GM12801 (cell line): ENCODE measurements around the gene SLC8A1.

Experiments
- TF ChIP-seq, protein P1 (sequence below): IDR thresholded peaks from one replicate; pipeline ENCODE4 v1.5.1; 2011; ENCODE audit warnings: control low read depth; ENCODE audit not compliant: insufficient read length; ENCODE audit errors: extremely low read depth

Gene SLC8A1

DNA sequence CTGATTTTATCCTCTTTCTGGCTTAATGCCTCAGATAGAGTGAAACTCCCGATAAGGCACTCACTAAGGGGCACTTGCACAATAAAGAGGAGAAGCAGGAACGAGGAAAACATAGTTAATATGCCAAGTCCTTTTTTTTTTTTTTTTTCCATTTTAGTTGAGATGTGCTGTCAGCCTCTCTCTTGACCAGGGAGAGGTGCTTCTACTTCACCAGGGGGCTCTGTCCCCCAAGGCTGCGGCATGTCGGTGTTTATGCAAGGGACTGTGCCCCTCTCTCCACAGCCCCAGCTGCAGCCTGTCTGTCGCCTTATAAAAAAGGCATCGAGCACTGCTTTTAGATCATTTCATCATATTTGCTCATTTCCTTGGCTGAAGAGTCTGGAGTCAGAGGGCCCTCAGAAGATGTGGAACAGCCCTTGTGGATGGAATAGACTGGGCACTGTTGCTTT, 178.1 kb downstream of the SLC8A1 start:
- TF ChIP-seq, protein P1, sequence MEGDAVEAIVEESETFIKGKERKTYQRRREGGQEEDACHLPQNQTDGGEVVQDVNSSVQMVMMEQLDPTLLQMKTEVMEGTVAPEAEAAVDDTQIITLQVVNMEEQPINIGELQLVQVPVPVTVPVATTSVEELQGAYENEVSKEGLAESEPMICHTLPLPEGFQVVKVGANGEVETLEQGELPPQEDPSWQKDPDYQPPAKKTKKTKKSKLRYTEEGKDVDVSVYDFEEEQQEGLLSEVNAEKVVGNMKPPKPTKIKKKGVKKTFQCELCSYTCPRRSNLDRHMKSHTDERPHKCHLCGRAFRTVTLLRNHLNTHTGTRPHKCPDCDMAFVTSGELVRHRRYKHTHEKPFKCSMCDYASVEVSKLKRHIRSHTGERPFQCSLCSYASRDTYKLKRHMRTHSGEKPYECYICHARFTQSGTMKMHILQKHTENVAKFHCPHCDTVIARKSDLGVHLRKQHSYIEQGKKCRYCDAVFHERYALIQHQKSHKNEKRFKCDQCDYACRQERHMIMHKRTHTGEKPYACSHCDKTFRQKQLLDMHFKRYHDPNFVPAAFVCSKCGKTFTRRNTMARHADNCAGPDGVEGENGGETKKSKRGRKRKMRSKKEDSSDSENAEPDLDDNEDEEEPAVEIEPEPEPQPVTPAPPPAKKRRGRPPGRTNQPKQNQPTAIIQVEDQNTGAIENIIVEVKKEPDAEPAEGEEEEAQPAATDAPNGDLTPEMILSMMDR: no peak

DNA sequence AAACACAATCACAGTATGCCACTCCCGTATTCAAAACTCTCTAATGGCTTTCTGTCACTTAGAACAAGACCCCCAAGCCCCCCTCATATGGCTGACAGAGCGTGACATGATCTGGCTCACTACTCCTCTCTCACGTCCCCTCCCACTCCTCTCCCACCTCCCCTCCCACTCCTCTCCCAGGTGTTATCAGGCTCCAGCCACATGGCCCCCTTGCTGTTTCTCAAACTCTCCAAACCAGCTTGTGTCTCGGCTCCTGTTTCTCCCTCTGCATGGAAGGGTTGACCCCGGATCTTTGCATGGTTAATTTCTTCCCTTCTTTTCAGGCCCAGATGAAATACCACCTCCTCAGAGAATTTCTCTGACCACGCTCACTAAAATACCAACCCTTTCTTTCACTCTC, 180.8 kb downstream of the SLC8A1 start:
- TF ChIP-seq, protein P1: no peak

DNA sequence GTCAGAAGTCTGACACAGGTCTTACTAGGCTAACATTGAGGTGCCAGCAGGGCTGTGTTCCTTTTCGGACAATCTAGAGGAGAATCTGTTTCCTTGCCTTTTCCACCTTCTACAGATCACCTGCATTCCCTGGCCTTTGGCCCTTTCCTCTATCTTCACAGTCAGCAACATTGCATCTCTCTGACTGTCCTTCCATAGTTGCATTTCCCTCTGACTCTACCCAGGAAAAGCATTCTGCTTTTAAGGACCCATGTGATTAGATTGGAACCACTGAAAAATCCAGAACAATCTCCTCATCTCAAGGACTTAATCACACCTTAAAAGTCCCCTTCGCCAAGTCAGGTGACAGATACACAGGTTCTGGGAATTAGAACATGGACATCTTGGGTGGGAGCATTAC, 181.5 kb downstream of the SLC8A1 start:
- TF ChIP-seq, protein P1: no peak

DNA sequence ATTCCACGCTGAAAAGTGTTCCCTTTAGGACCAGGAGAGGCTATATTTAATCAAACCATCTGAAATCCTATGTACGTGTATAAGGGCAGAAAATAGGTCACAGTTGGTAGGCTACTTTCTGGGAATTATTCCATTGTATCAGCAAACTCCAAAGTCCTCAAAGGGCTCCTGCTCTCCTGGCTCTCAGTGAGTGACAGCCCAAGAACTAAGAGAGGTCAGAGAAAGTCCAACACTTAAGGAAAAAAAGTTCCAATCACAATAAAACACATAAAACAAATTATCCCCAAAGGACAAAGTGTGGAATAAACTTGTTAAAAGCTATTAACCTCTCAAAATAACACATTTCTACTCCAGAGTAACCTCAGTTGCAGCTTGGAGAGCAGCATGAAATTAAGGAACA, 183.3 kb downstream of the SLC8A1 start:
- TF ChIP-seq, protein P1: no peak

DNA sequence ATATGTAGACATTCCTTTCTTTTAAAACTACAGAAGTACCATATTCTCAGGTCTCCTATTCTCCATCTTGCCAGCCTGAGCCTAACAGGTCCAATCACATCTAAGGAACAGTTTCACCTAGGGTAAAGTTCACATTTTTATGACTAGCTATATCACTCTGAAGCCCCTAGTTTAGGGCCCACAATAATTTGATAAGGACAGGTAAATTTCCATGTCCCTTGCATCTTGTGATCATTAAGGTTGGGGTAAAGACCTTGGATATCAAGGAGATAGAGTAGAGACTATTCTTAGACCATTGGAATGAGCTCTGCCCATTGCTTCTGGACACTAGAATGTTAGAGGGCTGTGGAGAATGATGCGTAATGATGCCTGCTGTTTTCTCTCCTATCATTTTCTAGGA, 185.7 kb downstream of the SLC8A1 start:
- TF ChIP-seq, protein P1: no peak

DNA sequence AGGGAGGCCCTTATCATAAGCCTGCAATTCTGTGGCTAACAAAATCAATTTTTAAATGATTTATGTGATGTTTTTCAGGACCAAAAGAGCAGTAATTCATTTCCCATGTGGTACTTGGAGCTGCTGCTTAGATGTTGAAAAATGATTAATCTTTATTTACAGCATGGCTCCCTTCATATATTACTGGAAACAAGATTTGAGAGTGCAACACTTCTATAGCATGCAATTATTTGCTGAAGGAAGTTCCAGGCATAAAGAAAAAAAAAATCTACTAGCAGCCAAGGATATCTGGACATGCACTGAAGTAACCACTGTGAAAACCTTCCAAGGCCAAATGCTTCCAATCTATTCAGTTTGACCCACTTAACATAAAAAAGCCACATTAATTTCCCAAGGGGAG, 186.3 kb downstream of the SLC8A1 start:
- TF ChIP-seq, protein P1: no peak

DNA sequence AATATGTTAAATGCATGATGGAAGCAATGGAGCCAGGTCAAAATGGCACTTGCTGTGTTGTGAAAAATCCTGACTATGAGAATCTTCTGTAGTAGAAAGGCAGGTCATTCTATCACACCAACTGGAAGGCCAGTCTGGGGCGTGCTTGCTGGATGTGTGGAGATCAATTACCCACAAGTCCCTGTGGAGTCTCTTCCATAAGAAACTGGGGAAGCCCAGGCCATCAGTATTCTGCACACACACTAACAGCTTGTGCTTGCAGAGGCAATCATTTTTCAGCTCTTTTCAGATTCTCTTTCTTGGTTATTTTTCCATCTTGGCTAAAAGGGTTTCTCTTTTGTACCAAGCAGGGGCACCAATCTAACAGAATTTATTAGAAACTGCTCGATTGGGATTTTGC, 190.8 kb downstream of the SLC8A1 start:
- TF ChIP-seq, protein P1: no peak

DNA sequence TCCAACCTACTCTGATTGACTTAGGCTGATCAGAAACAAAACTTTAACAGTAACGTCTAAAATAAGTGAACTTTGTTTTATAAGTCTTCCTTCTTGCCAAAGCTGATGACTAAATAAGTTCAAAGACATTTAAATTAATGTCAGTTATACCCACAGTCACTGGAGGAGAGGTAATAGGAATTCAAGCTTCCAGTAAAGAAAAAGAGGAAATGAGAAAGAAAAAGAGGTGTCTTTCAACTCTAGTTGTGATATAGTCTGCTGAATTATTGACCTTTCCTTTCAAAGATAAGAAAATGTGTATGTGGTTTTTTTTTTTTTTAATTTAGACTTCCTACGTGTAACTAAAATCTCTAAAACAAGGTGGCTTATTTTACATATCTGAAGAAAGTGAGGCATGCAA, 191.5 kb downstream of the SLC8A1 start:
- TF ChIP-seq, protein P1: no peak
